Measurements from ENCODE around the gene SLC15A3.

- TF ChIP-seq CTCF (IDR thresholded peaks at IDR 0.05) (no peak), POLR2A (IDR thresholded peaks at IDR 0.05) (no peak)
Measured at GRCh38 chr11:60942219-60942618, 9.8 kb downstream of the SLC15A3 start.
